GM18873 (cell line): Measurements from ENCODE around the gene ACP4.

Source experiments
- ATAC-seq: cut with Tn5 transposase; IDR thresholded peaks from one replicate; pipeline ENCODE4 v1.9.1; 2021; ENCODE audit warnings: mild to moderate bottlenecking, moderate library complexity, moderate number of reproducible peaks; ENCODE audit not compliant: unreplicated experiment, low FRiP score

Gene ACP4

DNA sequence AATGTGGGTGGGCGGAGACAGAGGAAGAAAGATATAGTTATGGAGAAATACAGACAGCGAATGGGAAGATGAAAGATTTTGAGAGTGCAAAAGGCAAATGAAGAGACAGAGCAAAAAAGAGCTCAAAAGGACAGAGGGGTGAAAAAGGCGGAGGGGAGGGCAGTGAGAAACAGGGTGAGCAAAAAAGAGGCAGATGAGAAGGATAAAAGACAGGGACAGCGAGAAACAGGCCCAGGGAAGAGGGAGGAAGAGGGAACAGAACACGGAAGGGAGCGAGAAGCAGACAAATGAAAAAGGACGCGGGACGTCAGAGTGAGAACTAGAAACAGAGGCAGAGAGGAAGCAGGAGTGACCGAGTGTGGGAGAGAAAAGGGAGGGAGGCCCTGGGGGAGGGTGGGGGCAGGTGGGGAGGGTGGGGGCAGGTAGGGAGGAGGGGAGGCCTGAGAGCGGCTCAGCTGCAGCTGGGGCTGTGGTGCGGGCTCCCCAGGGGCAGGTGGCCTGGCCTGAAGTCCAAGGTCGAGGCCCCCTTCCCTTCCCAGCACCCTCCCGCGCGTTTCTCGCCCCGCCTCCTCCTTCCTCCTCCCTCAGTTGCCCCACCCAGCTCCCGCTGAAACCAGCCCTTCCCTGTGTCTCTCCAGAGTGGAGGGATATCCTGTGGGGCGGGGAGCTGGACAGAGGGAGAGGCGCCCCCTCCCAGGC is 30.5 kb downstream of the ACP4 start:
- ATAC-seq: no peak

DNA sequence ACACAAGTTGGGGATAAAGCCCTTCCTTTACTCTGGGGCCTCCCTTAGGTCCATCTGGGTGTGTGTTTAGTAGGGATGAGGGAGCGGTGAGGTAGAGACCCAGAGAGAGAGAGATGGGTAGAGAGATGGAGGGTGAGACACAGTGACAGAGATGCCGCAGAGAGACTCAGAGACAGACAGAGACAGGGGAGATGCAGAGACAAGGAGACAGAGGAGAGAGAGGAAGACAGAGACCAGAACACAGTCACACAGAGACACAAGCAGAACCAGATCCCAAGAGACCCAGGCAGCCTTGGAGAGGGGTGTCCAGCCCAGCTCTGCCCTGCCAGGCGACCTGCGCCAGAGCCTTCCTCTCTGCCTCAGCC is 31.0 kb downstream of the ACP4 start:
- ATAC-seq: no peak

GRCh38 chr19:50821622-50822021 is 31.4 kb downstream of the ACP4 start:
- ATAC-seq: no peak

DNA sequence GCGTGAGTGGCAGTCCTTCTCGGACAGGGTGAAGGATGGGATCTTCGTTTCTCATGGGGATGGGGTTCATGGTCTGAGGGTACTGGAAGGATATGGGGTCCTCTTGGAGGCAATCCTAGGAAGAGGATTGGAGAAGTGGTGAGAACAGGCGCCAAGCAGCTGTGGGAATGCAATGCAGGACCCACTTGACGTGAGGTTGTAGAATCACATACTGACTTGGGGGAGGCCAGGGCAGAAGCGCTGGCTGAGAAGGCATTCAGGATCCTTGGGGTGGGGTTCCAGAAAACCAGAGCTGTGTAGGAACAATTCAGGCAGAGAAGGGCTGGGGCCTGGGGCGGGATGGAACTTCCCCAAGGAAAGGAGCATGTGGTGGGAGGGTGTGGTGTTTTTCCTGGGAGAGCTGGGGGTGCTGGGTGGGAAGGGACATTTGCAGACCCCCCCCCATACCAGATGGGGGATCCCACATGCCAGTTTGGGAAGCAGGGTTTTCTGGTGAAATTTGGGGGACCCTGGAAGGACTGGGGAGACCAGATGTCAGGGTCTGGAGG is 32.5 kb downstream of the ACP4 start:
- ATAC-seq: no peak

DNA sequence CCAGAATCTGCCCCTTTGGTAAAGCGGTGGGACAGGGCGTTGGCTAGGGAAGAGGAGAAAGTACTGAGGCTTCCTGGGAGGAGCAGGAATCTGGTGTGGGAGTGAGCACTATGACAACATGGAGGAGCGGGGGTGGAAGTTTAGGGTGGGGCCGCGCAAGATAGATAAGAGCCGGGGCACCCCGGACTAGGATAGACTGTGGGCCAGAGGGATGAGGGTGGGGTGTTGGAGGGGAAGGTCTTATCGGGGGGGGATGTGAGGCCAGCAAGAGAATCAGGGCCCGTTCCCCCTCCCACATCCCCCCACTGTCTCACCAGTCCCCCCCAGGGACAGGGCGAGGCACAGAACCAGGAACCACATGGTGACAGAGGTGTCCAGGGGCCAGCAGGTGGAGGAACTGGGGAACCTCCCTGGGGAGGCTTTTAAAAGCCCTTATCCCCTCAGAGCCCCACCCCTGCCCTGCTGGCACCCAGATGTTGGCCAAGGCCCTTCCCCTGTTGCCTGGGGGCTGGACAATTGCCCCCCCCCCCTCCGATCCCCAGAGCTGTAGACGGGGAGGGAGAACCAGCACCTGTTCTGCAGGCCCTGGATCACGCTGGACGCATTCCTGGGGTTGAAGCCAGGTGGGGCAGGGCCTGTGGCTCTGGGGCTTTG is 33.3 kb downstream of the ACP4 start, which contains the start of gene KLK1:
KLK1 (minus strand) TSS at position 399 of the 654 bp plus-strand sequence; CDS start at position 360, 39 bp downstream.
- ATAC-seq: no peak

DNA sequence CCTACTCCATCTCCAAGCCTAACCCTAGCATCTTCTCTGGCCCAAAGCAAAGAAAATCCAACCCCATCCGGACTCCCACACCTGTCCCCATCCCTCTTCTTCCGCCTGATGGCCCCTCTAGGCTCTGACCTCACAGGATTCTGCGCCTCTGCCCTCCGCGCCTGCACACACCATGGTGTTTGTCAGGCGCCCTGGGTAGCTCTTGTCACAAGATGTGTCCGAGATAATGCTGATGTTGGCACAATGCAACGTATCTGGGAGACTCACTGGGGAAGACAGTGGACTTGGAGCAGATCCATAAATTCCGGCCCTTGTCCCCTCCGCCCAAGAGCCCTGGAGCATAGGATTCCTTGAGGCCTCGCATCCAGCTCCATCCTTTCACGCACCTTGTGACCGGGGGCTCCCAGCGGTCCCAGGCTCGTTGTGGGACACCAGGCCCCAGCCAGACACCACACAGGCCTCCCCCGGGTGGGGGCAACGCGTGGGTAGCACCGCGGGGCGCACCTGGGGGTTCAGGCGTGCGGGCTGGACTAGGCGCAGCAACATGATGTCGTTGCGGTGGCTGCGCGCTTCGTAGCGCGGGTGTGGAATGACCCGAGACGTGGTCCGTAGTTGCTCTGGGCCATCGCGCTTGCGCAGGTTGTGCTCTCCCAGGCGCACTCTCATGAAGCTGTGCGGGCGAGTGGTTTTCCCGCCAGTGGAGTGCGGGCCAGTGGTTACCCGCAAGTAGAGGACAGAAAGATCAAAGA is 36.5 kb downstream of the ACP4 start:
- no peak for ATAC-seq

GRCh38 chr19:50827476-50827875 is 37.3 kb downstream of the ACP4 start:
- no peak for ATAC-seq

- ATAC-seq: no peak
These were observed 39.6 kb downstream of the ACP4 start for GRCh38 chr19:50829801-50830200.

DNA sequence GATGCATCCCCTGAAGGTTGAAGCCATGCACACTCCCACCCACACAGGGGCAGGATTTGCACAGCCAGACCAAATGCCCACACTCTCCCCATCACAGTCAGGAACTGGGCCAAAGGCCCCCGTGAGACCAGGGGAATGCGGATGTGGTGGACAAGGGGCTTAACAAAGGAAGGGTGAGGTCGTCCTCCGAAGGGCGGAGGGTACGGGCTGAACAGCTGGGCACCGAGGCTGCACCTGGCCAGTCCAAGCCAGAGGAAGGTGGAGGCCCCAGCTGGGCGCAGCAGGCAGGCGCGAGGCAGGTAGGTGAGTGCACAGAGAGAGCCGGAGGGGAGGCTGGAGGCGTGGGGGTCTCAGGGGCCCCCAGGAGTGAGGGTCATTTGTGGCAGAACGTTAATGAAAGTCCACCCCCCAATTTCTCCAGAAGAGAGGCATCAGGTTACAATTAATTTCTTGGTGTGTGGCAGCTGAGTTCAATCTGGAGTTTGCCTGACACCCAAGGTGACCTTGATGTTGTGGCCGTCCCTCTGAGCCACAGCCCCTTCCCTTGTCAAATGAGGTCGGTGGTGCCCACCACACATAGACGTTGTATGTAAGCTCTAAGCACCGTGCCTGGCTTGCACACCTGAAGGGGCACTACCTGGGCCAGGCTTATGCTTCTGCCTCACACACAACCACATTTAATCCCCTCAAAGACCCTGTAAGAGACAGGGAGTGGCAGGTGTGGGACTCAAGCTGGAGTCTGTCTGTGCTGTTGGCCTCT is 40.2 kb downstream of the ACP4 start:
- ATAC-seq: no peak

DNA sequence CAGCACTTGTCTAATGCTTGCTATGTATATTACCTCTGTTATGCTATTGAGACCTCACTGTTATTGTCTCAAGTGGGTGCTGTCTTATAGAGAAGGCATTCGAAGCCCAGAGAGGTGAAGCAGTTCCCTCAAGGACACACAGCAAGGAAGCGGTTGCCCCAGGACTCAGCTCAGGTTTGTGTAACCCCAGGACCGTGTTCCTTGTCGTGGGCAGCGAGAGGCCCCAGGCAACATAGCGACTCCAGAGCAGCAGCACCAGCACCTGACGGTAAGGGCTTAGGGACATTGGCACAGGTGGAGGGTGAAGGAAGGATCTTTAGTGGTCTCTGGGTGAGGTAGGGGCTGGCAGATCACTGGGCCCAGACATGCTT is 40.8 kb downstream of the ACP4 start:
- ATAC-seq: no peak

DNA sequence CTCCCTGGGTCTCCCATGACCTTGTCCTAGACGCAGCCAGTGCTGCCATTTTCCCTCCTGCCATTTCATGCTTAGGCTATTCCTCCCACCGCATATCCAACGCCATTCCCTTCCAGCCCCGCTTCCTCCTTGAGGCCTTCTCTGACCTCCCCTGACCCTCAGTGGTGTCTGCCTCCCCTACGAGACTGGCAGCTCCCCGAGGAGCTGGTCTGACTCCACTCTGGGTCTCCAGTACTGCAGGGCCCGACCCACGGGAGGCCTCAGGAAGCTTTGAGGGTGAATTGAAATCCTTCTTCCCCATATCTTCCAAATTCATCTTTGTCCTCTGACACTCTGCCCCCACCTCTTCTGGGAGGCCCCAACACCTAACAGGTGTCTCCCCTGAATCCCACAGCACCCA is 42.5 kb downstream of the ACP4 start:
- no peak for ATAC-seq

GRCh38 chr19:50833117-50833801 is 43.0 kb downstream of the ACP4 start, which contains the start of gene KLK15:
KLK15 (minus strand) TSS chr19:50833574; CDS start chr19:50831492, 2,082 bp downstream.
- no peak for ATAC-seq

- no peak for ATAC-seq
These were observed 43.6 kb downstream of the ACP4 start for GRCh38 chr19:50833802-50834167.

DNA sequence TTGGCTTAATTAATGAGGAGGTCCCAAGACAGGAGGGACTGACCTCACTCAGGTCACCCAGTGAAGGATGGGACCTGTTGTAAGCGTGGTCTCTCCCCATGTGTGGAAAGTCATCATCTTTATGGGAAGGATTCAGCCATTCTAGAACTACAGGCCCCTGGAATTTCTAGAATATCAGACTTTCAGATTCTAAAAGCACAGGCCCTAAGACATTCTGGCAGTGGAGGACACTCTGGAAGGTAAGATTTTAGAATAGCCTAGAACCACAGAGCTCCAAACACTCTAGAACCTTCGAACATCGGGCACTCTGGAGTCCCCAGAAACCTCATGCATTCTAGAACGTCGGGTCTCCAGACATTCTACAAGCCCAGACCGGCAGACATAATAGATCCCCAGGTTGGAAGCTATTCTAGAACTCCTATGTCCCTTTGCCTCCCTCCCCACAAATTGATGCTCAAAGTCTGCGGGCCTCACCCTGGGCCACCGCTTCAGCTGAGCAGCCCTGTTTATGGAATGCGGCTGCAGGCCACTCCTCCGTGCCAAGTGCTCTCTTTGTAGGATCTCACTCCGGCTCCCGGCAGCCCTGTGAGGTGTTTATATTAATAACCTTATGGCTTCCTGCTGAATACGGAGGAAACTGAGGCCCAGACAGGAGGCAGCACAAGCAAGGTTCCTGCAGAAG is 45.0 kb downstream of the ACP4 start:
- ATAC-seq: no peak

GRCh38 chr19:50835785-50836542 is 45.7 kb downstream of the ACP4 start:
- ATAC-seq: no peak

DNA sequence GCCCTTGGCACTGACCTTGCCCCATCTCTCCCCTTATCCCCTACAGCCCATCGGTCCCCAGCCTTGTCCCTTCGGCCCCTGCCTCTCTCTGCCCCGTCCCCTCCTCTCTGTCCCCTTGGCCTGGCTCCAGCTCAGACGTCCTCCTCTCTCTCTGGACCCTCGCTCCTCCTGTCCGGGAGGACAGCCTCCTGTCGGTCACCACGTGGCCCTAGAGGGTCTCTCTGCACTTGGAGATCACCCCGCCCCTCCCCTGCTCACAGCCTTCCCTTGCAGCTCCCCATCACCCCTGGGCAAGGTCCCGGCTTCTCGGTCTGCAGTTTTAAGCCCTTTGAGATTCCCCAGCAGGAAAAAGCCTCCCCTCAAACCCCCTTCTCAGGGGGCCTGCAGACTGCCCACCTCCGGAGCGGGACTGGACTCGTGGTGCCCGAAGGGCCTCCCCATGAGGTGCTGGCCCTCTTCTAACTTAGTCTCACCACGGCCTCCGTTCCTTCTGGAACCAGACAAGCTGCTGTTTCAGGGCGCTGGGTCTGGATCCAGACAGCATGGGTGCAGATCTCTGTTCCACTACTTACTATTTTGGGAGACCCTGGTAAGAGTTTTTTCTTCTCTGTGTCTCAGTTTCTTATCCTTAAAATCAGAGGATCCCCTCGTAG is 46.5 kb downstream of the ACP4 start:
- ATAC-seq: no peak

GRCh38 chr19:50837300-50837699 is 47.1 kb downstream of the ACP4 start:
- ATAC-seq: no peak

DNA sequence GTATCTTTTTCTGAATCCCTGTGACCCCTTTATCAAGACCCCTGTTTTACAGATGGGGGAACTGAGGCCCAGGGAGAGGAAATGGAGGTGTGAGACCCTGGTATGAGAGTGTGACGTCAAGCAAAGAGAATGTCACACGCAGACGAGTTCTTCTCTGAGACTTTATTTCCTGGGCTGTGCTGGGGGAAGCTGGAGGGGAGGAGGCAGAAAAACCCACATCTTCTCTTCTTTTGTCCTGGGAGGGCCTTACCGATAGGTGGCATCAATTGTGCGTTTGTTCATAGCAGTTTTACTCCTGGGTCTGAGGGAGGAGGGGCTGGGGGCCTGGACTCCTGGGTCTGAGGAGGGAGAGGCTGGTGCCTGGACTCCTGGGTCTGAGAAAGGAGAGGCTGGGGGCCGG is 48.0 kb downstream of the ACP4 start:
- ATAC-seq: no peak
